Osteocyte (in vitro differentiated cells): ENCODE results near the gene TRPM3. TPM values are rescaled to one million over a fixed set of nuclear protein-coding genes. Genes with fewer than 3 reads are reported as not detected.
A peak's percentile ranks its signal among the peaks of the same experiment; 100 is the strongest.
"Not testable (repeated sequence)": the region's sequence is repeated elsewhere in the genome, so short reads cannot be mapped to it uniquely, and the experiment has no call there.

Source experiments
- DNase-seq: peaks from one replicate; pipeline ENCODE4 v3.0.0; 2021; ENCODE audit warnings: mixed read lengths; ENCODE audit not compliant: unreplicated experiment; ENCODE audit errors: extremely low spot score
- H3K27ac Mint-ChIP-seq: one replicate; pipeline ENCODE4 v1.8.0; 2021; ENCODE audit warnings: mild to moderate bottlenecking, mixed read lengths; ENCODE audit not compliant: unreplicated experiment
- H3K27me3 Mint-ChIP-seq: one replicate; pipeline ENCODE4 v1.8.0; 2021; ENCODE audit warnings: mixed read lengths; ENCODE audit not compliant: unreplicated experiment
- H3K36me3 Mint-ChIP-seq: one replicate; pipeline ENCODE4 v1.8.0; 2021; ENCODE audit warnings: mixed read lengths; ENCODE audit not compliant: unreplicated experiment
- H3K4me1 Mint-ChIP-seq: one replicate; pipeline ENCODE4 v1.8.0; 2021; ENCODE audit warnings: mixed read lengths; ENCODE audit not compliant: unreplicated experiment
- H3K4me3 Mint-ChIP-seq: one replicate; pipeline ENCODE4 v1.8.0; 2021; ENCODE audit warnings: mild to moderate bottlenecking, moderate library complexity, mixed read lengths; ENCODE audit not compliant: unreplicated experiment
- H3K9me3 Mint-ChIP-seq: one replicate; pipeline ENCODE4 v1.8.0; 2021; ENCODE audit warnings: mixed read lengths; ENCODE audit not compliant: unreplicated experiment
- CTCF ChIP-seq: fragments of 200-600 bp; sonication (generic); IDR thresholded peaks from 2 replicates; pipeline ENCODE4 v1.5.0; 2021; ENCODE audit warnings: antibody characterized with exemption, mild to moderate bottlenecking, moderate library complexity
- total RNA-seq: library from RNA; stranded (reverse); gene quantifications from 2 replicates; pipeline ENCODE4 v1.2.1, GENCODE V29; 2021

The TRPM3 gene
- total RNA-seq, 1 donor from 2014 or later: 0.05 TPM

DNA sequence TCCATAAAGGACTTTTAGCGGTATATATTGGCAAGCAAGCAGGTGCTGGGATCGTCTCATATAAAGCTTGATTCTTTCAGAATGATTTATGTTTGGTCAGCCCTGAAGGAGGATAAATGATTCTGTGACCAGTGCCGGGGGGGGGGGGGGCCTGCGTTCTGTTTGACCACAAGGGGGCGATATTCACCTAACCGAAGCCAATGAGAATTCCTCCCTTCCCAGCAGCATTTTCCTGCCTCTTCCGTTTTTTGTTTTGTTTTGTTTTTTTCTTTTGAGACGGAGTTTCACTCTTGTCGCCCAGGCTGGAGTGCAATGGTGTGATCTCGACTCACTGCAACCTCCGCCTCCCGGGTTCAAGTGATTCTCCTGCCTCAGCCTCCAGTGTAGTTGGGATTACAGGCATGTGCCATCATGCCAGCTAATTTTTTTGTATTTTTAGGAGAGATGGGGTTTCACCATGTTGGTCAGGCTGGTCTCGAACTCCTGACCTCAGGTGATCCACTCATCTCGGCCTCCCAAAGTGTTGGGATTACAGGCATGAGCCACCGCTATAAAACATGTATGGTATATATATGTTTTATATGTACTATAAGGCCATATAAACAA is 492.2 kb downstream of the TRPM3 start:
- H3K27ac Mint-ChIP-seq, H3K36me3 Mint-ChIP-seq, H3K9me3 Mint-ChIP-seq, H3K4me3 Mint-ChIP-seq, H3K4me1 Mint-ChIP-seq, DNase-seq: not testable (repeated sequence)
- peak; percentile 28 for TF ChIP-seq CTCF
- peaks cover 41% of the 10 kb centered on the region for H3K27me3 Mint-ChIP-seq

- peaks cover 36% of the 10 kb centered on the region for H3K27me3 Mint-ChIP-seq
- no peak overlapping the region for H3K27ac Mint-ChIP-seq
- DNase-seq: no peak
- H3K9me3 Mint-ChIP-seq: no peaks in the 10 kb centered on the region
- H3K4me1 Mint-ChIP-seq: no peaks in the 10 kb centered on the region
- no peak for TF ChIP-seq CTCF
- no peaks in the 10 kb centered on the region for H3K36me3 Mint-ChIP-seq
- H3K4me3 Mint-ChIP-seq: no peak overlapping the region
These were observed 496.3 kb downstream of the TRPM3 start for GRCh38 chr9:70625078-70625477.

- DNase-seq: no peak
- TF ChIP-seq CTCF: no peak
- H3K27ac Mint-ChIP-seq: no peak overlapping the region
These were observed 502.6 kb downstream of the TRPM3 start for GRCh38 chr9:70618784-70619183.

DNA sequence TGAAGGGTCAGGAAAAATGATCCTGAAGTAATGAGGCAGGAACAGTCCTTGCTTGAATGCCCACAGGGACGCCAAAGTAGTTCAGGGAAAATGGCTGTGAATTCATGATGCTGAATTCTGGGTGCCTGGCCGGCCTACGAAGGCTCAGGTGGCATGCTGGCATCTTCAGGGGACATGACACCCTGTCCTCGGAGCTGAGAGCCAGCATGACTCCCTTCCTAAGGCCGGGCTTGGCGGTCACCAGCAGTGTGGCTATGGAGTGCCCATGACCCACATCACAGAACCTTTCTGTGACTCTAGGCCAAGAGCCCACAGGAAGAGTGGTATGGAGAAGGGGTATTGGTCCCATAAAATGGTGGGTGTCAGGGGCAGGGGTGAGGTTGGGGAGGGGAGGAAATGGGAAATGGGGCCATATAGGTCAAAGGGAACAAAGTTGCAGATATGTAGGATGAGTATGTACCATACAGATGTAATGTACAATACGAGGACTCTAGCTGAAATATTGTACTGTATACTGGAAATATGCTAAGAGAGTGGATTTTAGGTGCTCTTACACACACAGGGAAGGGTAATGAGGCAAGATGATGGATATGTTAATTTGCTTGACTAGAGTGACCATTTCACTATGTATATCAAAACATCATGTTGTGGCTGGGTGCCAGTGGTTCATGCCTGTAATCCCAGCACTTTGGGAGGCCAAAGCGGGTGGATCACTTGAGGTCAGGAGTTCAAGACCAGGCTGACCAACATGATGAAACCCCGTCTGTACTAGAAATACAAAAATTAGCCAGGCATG is 504.2 kb downstream of the TRPM3 start:
- Mint-ChIP-seq H3K4me1 (peaks cover 15% of the 10 kb centered on the region), H3K36me3 (no peaks in the 10 kb centered on the region), H3K27ac (no peak overlapping the region), H3K27me3 (peaks cover 11% of the 10 kb centered on the region), H3K9me3 (no peaks in the 10 kb centered on the region), H3K4me3 (no peak overlapping the region)
- no peak for DNase-seq
- TF ChIP-seq CTCF: no peak

More at GRCh38 chr9:70618784-70619183, 502.6 kb downstream of the TRPM3 start:
- Mint-ChIP-seq H3K27me3 (peaks cover 18% of the 10 kb centered on the region), H3K36me3 (no peaks in the 10 kb centered on the region), H3K9me3 (no peaks in the 10 kb centered on the region), H3K4me3 (no peak overlapping the region), H3K4me1 (peaks cover under 1% of the 10 kb centered on the region)

DNA sequence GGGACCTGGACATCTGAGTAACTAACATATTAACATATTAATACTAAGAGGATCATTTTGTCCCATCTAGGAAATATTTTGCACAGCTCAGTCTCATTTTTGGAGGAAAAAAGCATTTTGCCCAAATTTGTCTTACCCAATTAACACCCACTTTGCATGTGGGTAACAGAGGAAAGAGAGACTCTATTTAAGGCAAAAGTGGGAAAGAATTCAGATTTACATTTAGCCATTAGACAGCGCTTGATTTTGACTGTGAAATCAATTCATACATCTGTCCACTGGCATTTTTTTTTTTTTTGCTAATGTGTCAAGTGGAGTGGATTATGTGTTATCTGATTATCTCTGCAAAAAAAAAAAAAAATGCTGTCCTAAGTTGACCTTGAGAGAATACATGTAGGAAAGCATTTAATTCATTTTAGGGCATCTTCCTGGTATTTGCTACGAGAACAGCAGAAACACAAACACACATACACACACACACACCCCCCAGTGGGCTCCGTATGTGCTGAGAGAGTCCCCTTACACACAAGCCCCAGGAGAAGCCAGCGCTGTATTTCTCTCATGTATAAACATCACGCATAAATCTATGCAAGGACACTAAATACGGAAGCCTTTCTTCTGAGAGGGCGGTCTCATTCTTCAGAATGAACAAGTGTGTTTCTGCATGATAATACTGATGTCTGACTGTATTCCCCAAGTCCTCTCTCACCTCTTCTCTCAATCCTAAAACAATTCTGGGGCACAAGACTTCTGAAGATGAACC is 505.0 kb downstream of the TRPM3 start:
- H3K27ac Mint-ChIP-seq: no peak overlapping the region
- H3K4me3 Mint-ChIP-seq: no peak overlapping the region
- TF ChIP-seq CTCF: no peak
- peaks cover 6% of the 10 kb centered on the region for H3K27me3 Mint-ChIP-seq
- no peaks in the 10 kb centered on the region for H3K36me3 Mint-ChIP-seq
- H3K9me3 Mint-ChIP-seq: no peaks in the 10 kb centered on the region
- H3K4me1 Mint-ChIP-seq: peaks cover 15% of the 10 kb centered on the region
- DNase-seq: no peak
